Urinary bladder (tissue), 4 donors: ENCODE results near the gene ALG2. TPM values are rescaled to one million over a fixed set of nuclear protein-coding genes. Genes with fewer than 3 reads are reported as not detected.
A peak's percentile ranks its signal among the peaks of the same experiment; 100 is the strongest.
"Not testable (repeated sequence)": the region's sequence is repeated elsewhere in the genome, so short reads cannot be mapped to it uniquely, and the experiment has no call there.

Experiments
- DNase-seq: peaks from one replicate; pipeline ENCODE4 v3.0.0-alpha.2; 2015; ENCODE audit errors: extremely low spot score
- H3K27ac ChIP-seq: one replicate; pipeline ENCODE4 v1.5.1; 2013; ENCODE audit warnings: low read depth, mild to moderate bottlenecking, moderate library complexity
- H3K36me3 ChIP-seq: one replicate; pipeline ENCODE4 v1.6.1; 2013; ENCODE audit warnings: mild to moderate bottlenecking, moderate library complexity; ENCODE audit not compliant: insufficient read depth
- H3K4me1 ChIP-seq: one replicate; pipeline ENCODE4 v1.6.1; 2013; ENCODE audit warnings: mild to moderate bottlenecking, moderate library complexity; ENCODE audit not compliant: insufficient read depth
- H3K4me3 ChIP-seq: one replicate; pipeline ENCODE4 v1.5.1; 2013; ENCODE audit warnings: low read depth, low read length
- WGBS: extraction: QIAGEN DNeasy Blood & Tissue Kit; methylation state at CpG from one replicate; pipeline ENCODE4 v1.1.7; 2013; 5-methylcytosine and 5-hydroxymethylcytosine counted together
- polyA plus RNA-seq: library from polyadenylated mRNA; stranded (reverse); fragments of 200-250 nt; gene quantifications from one replicate; pipeline ENCODE4 v1.2.3, GENCODE V29; 2013
- total RNA-seq: library from RNA; depleted of rRNA; stranded (reverse); fragments of >200 nt; gene quantifications from one replicate; pipeline ENCODE4 v1.2.3, GENCODE V29; 2014
- donor health status: healthy with polysubstance abuse.
- donor health status: healthy.

The ALG2 gene
- total and polyA plus RNA-seq, 2 donors: 27.3 to 36.5 TPM

DNA sequence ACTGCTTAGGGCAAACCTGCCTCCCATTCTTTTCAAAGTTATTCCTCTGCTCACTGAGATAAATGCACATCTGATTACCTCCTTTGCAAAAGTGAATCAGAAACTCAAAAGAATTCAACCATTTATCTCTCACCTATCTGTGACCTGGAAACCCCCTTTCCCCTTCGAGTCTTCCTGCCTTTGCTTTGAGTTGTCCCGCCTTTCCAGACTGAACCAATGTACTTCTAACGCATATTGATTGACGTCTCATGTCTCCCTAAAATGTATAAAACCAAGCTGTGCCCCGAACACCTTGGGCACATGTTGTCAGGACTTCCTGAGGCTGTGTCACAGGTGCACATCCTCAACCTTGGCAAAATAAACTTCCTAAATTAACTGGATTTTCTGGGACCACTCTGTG is 25.3 kb downstream of the ALG2 start:
- H3K36me3 ChIP-seq, H3K27ac ChIP-seq, DNase-seq, H3K4me3 ChIP-seq, H3K4me1 ChIP-seq: not testable (repeated sequence)
- WGBS: 87% methylated on average over 5 of the region's 5 CpGs

DNA sequence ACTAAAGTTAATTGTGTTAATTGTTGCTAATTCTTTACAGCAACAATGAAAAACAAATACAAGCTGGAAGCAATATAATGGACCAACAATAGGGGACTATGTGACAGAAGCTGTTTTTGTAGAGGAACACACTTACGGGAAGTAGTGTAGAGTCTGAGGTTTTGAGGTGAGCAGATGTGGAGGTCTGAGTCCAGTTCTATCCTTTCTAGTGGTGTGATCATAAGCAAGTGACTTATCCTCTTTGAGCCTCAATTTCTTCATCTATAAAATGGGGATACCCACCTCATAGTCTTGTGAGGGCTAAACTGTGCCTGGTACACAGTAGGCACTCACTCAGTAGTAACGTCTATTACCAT is 28.3 kb downstream of the ALG2 start:
- WGBS: 82% methylated on average over 2 of the region's 2 CpGs
- DNase-seq: no peak
- Histone ChIP-seq H3K4me3 (no peak overlapping the region), H3K36me3 (no peaks in the 10 kb centered on the region), H3K4me1 (no peaks in the 10 kb centered on the region), H3K27ac (no peak overlapping the region)

DNA sequence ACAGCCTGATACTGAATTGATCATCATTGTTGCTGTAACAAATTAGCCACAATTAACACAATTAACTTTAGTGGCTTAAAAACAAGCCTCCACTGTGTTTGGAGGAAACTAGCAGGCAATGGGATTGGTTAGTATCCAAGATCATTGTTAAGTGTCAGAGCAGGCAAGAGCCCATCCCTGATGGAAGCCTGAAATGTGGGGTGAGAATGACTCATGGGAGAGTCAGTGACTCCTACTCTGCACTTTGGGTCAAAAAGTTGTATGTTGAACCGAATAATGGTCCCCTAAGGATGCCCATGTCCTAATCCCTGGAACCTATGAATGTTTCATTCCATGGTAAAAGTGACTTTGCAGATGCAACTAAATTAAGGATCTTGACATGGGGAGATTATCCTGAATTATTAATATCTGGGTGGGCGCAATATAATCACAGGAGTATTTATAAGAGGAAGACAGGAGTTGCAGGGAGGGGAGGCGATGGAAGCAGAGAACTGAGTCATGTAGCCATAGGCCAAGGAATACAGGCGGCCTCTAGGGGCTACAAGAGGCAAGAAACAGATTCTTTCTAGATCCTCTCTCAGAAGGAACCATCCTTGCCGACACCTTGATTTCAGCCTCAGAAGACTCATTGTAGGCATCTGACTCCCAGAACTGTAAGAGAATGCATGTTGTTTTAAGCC is 28.8 kb downstream of the ALG2 start:
- no peak overlapping the region for H3K4me3 ChIP-seq
- WGBS: 76% methylated on average over 5 of the region's 5 CpGs
- no peak for DNase-seq

DNA sequence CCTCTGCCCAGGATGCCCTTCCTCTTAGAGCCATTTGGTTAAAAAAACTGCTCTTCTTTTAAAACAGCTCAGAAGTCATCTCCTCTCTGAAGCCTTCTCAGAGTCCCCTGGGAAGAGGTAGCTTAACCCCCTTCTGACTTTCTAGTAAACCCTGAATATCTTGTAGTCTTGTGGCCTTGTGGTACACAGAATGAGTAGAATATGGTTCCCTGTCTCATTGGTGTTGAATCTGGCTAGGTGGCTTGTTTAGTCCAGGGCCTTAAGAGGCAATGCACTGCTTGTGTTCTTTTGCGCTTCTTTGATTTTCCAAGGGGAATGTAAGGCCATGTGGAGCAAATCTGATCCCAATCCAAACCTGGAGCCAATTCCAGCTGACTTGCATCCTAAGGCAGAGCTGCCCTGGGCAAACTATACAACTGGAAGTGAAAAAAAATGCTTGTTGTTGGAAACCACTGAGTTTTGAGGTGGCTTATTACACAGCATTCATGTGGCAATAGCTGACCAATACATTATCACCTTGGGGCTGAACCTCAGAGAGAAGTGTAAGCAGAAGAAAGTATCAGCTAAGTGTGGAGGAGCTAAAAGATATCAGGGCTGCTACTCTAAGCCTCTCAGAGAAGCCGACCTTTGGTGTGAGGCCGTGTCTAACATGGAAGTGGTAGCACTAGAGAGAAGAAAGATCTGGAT is 31.0 kb downstream of the ALG2 start:
- Histone ChIP-seq H3K4me3 (no peak overlapping the region), H3K36me3 (no peaks in the 10 kb centered on the region), H3K4me1 (no peaks in the 10 kb centered on the region), H3K27ac (no peak overlapping the region)
- no peak for DNase-seq
- WGBS: 98% methylated on average over 3 of the region's 3 CpGs

More for the DNA sequence above, 28.8 kb downstream of the ALG2 start:
- Histone ChIP-seq H3K4me1 (no peaks in the 10 kb centered on the region), H3K36me3 (no peaks in the 10 kb centered on the region), H3K27ac (no peak overlapping the region)

DNA sequence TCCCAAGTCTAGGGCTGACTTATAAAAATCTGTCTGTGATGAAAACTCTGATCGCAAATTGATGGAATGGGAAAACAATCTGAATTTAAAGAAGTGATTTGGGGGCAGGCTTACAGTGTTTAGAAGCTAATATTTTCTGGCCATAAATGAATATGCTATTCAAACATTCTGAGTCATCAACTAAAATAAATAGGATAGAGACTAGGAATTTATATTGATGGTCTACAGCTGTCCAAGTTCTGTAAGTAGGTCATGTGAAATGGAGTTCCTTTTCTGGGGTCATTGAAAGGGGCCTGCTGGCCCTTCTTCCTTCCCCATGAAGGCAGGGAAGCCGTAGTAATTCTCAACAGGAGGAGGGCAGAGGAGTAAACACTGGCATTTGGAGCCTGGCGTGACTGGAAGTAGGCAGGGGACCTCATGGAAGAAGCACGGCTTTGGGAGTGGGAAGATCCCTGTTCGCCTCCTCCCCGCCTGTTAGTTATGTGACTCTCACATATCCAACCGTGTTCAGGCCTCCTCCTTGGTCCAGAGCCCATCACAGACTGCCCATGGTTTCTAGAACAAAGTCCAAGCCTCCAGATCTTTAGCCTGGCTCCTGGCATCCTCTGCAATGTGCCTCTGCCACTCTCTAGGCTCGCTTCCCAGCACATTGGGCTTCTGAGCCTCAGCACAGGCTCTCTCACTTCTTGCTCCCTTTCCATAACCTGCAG is 31.7 kb downstream of the ALG2 start:
- WGBS: 59% methylated on average over 8 of the region's 8 CpGs
- H3K27ac ChIP-seq: no peak overlapping the region
- no peaks in the 10 kb centered on the region for H3K36me3 ChIP-seq
- H3K4me3 ChIP-seq: no peak overlapping the region
- H3K4me1 ChIP-seq: no peaks in the 10 kb centered on the region
- DNase-seq: no peak

DNA sequence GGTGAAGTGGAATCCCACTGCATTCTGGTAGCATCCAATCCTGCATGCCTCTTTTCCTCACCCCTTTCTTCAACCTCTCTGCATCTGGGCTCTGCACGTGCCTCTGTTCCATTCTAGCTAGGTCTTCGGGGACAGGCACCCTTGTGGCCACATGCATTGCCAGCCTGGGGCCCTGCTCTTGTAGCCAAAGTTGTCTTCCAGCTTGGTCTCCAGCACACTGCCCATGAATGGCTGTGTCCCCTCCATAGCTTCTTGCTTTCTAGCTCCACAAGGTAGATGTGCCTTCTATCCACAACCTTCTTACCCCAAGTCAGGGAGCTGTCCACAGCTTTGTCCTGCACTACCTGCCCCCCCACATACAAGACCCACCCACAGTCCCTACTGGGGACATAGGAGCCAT is 32.6 kb downstream of the ALG2 start:
- Histone ChIP-seq H3K36me3 (no peaks in the 10 kb centered on the region), H3K27ac (no peak overlapping the region), H3K4me1 (no peaks in the 10 kb centered on the region), H3K4me3 (no peak overlapping the region)
- WGBS: 76% methylated on average over 2 of the region's 2 CpGs
- no peak for DNase-seq

DNA sequence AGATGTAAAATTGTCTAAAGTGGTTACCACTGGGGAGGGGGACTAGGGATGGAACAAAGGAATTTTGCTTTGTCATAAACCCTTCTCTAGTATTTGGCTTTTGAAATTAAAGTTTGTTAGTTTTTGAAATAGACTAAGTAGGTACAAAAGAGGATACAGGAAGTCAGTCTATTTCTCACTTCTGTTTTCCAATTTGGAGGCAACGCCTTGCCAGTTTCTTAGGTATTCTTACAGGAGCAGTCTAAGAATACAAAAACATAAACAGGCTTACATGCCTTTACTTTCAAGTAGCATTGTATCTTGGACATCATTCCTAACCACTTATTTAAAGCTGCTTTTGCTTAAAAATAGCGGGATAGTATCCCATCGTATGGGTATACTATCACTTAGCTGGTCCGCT is 34.4 kb downstream of the ALG2 start:
- no peak overlapping the region for H3K27ac ChIP-seq
- no peaks in the 10 kb centered on the region for H3K36me3 ChIP-seq
- DNase-seq: no peak
- H3K4me3 ChIP-seq: no peak overlapping the region
- 85% methylated on average over 4 of the region's 4 CpGs for WGBS
- H3K4me1 ChIP-seq: no peaks in the 10 kb centered on the region

DNA sequence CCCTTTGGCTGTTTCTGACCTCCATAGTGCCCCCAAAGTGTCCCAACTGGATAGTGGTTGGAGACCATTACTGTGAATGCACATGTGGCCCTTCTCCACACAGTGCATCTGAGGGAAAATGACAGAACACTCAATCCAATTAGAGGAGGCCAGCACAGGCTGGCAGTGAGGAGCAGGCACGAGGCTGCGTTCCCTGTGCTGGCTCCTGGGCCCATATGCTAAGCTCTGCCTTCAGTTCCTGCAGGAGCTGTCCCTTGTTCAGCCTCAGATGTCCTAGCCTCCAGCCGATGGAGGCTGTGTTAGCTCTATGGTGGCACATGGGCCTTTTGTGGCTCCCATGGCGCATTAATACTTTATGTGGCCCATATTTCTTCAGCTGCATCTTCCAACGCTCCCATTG is 35.8 kb downstream of the ALG2 start:
- Histone ChIP-seq H3K27ac (no peak overlapping the region), H3K36me3 (no peaks in the 10 kb centered on the region), H3K4me3 (no peak overlapping the region), H3K4me1 (no peaks in the 10 kb centered on the region)
- WGBS: 88% methylated on average over 5 of the region's 5 CpGs
- no peak for DNase-seq

DNA sequence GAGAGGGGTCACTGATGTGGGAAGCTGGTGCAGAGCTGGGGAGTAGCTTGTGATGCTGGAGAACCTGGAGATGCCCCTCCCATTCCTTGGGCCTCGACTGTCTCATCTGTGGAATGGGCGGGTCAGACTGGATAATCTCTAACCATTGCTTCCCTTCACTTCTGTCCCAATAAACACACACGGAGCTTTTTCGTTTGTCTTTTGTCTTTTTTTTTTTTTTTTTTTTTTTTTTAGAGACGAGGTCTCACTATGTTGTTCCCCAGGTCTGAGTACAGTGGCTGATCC is 36.5 kb downstream of the ALG2 start:
- Histone ChIP-seq H3K4me3 (no peak overlapping the region), H3K27ac (no peak overlapping the region), H3K36me3 (no peaks in the 10 kb centered on the region), H3K4me1 (no peaks in the 10 kb centered on the region)
- DNase-seq: no peak
- WGBS: 82% methylated on average over 5 of the region's 5 CpGs

DNA sequence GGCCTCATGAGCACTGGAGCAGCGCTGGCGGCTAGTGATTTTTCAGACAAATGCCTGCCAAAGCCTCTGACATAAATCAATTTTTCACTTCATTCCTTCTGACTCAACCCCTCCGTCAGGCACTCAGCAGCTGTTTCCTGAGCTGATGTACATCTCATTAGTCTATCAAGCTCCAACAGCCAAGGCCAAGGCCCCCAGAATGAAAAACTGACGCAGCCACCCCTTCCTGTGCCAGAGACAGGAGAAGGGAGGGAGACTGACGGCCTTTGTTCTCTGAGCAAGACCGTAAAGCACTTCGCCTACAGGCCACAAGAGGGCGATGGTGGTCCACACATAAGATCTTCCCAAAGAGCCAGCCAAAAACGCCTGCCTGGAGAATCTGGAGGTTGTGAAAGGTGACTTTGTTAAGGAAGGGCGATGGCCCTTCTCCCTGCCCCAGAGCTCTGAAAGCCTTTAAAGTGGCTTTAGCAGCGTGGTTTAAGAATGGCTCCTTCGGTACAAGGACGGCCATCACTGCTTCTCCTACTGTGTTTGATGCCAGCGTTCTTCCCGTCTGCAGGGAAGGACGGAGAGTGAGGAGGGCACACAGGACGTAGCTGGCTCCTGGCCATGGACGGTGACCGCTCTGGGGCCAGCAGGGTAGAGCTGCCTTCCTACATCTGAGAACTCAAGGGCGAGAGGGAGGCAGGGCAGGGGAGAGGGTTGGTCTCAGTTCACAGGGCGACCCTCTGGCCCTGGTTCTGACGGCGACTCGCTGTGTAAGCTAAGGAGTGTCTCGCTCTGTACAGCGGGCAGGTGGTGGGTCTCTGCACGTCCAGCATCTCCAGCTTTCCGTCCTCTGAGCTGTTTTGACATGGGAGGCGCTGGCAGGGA is 37.0 kb downstream of the ALG2 start:
- Histone ChIP-seq H3K4me3 (no peak overlapping the region), H3K4me1 (no peaks in the 10 kb centered on the region), H3K36me3 (no peaks in the 10 kb centered on the region), H3K27ac (no peak overlapping the region)
- peak; percentile 81 for DNase-seq
- 29% methylated on average over 29 of the region's 29 CpGs for WGBS

DNA sequence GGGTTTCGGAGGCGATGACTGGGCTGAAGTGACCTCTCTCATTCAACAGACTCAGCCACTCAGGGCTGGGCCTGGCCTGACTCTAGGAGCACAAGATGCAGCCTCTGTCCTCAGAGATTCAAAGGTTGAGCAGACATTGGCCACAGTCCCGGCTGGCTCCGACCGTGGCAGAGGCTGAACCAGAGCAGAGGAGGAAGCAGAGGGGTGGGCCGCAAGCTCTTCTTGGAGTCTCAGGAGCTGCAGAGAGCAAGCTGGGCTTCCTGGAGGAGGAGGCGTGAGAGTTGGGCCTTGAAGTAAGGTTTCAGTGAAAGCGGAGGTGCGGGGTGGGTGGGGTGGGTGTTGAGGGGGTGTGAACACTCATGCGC is 37.6 kb downstream of the ALG2 start:
- H3K4me1 ChIP-seq: no peaks in the 10 kb centered on the region
- DNase-seq: no peak
- H3K27ac ChIP-seq: no peak overlapping the region
- 61% methylated on average over 10 of the region's 10 CpGs for WGBS
- no peaks in the 10 kb centered on the region for H3K36me3 ChIP-seq
- no peak overlapping the region for H3K4me3 ChIP-seq

DNA sequence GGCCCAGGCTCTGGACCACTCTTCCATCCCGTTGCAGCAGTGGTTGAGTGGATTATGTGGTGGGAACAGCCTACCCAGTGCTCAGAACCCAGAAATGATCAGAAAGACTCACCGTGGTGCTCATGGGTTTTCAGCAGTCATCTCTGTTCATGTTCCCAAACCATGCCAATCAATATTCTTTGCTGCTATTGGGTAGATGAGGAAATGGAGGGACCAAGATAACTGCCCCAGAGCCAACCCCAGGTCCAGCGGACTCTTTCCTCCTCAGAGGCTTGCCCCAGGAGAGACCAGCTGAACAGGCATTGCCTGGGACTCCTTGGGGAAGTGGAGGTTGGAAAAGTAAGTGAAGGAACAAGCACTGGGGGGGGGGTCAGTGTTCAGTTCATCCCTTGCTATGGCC is 38.1 kb downstream of the ALG2 start:
- no peak overlapping the region for H3K27ac ChIP-seq
- H3K4me1 ChIP-seq: no peaks in the 10 kb centered on the region
- 93% methylated on average over 3 of the region's 3 CpGs for WGBS
- DNase-seq: no peak
- no peaks in the 10 kb centered on the region for H3K36me3 ChIP-seq
- H3K4me3 ChIP-seq: no peak overlapping the region

DNA sequence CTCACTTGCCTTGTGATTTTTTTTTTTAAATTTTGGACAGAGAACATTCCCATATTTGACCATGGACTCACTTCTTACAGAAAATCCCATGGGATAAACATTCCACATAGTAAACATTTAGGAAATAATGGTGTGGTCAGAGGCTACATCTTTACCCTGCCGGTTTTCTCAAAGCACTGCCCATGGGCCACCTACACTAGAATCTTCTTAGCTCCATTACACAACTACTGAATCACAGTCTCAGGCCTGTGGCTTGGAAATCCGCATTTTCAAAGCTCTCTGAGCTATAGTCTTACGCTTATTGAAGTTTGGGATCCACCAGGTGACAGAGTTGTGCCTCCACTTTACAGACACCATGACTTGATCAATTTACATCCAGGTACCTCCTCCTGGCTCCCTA is 39.4 kb downstream of the ALG2 start:
- no peaks in the 10 kb centered on the region for H3K4me1 ChIP-seq
- H3K4me3 ChIP-seq: no peak overlapping the region
- DNase-seq: no peak
- WGBS: 80% methylated on average over 3 of the region's 3 CpGs
- H3K27ac ChIP-seq: no peak overlapping the region
- H3K36me3 ChIP-seq: no peaks in the 10 kb centered on the region

DNA sequence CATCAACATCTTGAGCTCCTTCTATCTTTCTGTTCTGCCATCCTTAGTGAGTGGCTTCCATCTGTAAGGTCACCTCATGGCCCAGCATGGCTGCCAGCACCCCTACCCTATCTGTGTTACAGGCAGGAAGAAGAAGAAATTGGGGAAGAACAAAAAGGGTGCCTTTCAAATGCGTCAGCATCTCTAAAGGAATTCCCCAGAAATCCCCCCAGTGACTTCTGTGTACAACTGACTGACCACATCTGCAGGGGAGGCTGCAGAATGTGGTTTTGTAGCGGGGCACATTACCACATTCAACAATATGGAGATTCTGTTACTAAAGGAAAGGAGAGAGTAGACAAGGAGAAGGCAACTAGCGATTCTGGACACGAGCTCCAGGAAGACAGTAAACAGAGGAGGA is 40.1 kb downstream of the ALG2 start:
- no peak for DNase-seq
- H3K36me3 ChIP-seq: no peaks in the 10 kb centered on the region
- H3K4me1 ChIP-seq: no peaks in the 10 kb centered on the region
- H3K4me3 ChIP-seq: no peak overlapping the region
- H3K27ac ChIP-seq: no peak overlapping the region
- WGBS: 81% methylated on average over 4 of the region's 4 CpGs
